ENCODE data around the gene GATA1. TPM values are rescaled to one million over a fixed set of nuclear protein-coding genes. Genes with fewer than 3 reads are reported as not detected.

GATA1 gene
- total and polyA plus RNA-seq, 10 donors: 0.15 to 5.5 (median 1.2) TPM

DNA sequence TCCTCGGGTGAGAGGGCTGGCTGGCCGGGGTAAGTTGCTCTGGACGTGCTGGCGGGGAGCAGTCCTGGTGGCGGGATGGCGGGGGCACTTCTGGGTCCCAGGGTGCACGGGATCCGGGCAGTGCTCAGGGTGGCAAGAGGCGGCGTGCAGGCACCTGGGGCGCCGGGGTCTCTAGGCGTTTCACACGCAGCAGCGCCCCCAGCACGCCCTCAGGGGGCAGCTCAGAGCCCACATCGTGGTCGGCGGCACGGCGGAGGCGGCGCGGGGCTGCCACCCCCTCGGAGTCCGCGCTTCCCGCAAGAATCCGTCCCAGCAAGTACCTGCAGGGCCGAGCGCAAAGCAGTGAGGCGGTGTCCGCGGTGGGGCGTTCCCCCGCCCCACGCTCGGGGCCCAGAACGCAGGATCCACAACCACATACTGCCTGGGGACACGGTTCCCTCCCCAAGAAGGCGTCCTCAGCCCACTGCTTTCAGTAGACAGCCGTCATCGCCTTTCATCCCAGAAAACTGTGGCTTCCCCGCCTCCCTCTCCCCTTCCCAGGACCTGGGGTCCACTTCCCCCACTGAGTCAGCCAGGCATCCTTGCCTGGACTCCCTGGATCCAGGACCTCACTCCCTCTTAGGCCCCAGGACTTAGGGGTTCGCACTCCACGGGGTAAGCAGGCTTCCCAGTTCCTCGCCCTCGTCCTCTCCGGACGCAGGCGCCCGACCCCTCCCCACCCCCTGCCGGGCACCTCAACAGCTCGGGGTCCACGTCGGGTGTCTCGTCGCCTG, 44.9 kb downstream of the GATA1 start:
- Histone ChIP-seq H3K36me3 (no peaks in the 10 kb centered on the region), H3K9me3 (no peaks in the 10 kb centered on the region), H3K4me3 (peak overlapping the region in 1 of 8 donors; percentile 37), H3K27me3 (replicated peaks in 1 of 7) (peaks cover 0 to 95% (median 49%) of the 10 kb centered on the region in 7 donors), H3K4me1 (peaks cover 0 to 33% (median 16%) of the 10 kb centered on the region in 6 donors), H3K27ac (no peak overlapping the region)
- intact Hi-C loops (cut with DNase I; ENCODE audit: low total_unique reads): no loop called here
- TF ChIP-seq, protein P1, sequence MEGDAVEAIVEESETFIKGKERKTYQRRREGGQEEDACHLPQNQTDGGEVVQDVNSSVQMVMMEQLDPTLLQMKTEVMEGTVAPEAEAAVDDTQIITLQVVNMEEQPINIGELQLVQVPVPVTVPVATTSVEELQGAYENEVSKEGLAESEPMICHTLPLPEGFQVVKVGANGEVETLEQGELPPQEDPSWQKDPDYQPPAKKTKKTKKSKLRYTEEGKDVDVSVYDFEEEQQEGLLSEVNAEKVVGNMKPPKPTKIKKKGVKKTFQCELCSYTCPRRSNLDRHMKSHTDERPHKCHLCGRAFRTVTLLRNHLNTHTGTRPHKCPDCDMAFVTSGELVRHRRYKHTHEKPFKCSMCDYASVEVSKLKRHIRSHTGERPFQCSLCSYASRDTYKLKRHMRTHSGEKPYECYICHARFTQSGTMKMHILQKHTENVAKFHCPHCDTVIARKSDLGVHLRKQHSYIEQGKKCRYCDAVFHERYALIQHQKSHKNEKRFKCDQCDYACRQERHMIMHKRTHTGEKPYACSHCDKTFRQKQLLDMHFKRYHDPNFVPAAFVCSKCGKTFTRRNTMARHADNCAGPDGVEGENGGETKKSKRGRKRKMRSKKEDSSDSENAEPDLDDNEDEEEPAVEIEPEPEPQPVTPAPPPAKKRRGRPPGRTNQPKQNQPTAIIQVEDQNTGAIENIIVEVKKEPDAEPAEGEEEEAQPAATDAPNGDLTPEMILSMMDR (IDR thresholded peaks at IDR 0.05 in 8 of 11, conservative IDR thresholded peaks at IDR 0.05 in 3 of 11): no peak
- TF ChIP-seq POLR2A (IDR thresholded peaks at IDR 0.05) (no peak), POLR2AphosphoS5 (IDR thresholded peaks at IDR 0.05) (no peak)
- no peak for DNase-seq
- WGBS, 5 donors: 0 to 46% (median 17%) methylated on average over 2 to 58 of the region's 58 CpGs

DNA sequence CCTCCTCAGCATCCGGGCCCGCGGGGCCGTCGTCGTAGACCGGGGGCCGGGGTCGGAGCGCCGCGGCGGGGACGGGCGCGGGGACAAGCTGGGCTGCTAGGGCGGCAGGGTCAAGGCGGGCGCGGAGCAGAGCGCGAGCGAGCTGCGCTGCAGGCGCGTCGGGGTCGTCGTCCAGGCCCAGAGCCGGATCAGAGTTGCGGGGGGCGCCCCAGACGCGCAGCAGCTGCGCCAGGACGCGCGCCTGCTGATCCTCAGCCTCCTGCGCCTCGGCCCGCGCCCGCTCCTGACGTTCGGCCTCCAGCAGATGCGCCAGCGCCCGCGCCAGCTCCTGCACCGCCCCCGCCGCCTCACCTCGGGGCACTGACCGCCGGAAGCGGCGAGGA, 45.5 kb downstream of the GATA1 start:
- Histone ChIP-seq H3K36me3 (no peaks in the 10 kb centered on the region), H3K27me3 (replicated peaks in 1 of 7) (peaks cover 0 to 93% (median 43%) of the 10 kb centered on the region in 7 donors), H3K9me3 (no peaks in the 10 kb centered on the region), H3K4me3 (peak overlapping the region in 1 of 8 donors; percentile 37), H3K27ac (no peak overlapping the region), H3K4me1 (peaks cover 0 to 27% (median 11%) of the 10 kb centered on the region in 6 donors)
- intact Hi-C loops (cut with DNase I; ENCODE audit: low total_unique reads): no loop called here
- TF ChIP-seq POLR2AphosphoS5 (IDR thresholded peaks at IDR 0.05) (no peak), POLR2A (IDR thresholded peaks at IDR 0.05) (no peak)
- TF ChIP-seq, protein P1 (IDR thresholded peaks at IDR 0.05 in 8 of 11, conservative IDR thresholded peaks at IDR 0.05 in 3 of 11): no peak
- 4 to 58% (median 5%) methylated on average over 11 to 57 of the region's 57 CpGs for WGBS, 5 donors
- no peak for DNase-seq

DNA sequence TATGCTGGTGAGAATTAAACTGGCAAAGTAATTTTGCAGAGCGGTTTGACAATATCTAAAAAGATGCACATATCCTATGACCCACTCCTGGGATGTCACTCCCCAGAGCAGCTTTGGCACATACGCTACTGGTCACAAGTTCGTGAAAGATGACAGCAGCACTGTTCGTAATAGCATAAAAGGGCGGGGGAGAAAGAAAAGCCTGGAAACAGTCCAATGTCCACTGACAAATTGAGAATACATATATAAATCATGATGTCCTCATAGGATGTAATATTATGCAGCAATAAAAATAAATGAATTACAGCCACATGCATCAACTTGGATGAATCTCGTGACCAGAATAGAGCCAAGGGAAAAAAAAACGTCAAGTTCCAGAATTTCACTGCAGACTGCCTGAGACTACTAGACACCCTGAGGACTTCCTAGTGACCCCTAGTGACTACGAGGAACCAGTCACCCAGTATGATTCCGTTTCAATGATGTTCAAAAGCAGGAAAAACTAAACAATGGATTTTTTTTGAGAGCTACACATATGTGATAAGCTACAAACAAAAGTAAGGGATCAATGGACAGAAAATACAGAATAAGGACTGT, 47.2 kb downstream of the GATA1 start:
- TF ChIP-seq POLR2A (IDR thresholded peaks at IDR 0.05) (no peak), POLR2AphosphoS5 (IDR thresholded peaks at IDR 0.05) (no peak)
- TF ChIP-seq, protein P1 (IDR thresholded peaks at IDR 0.05 in 8 of 11, conservative IDR thresholded peaks at IDR 0.05 in 3 of 11): no peak
- intact Hi-C loops (cut with DNase I; ENCODE audit: low total_unique reads): no loop called here
- DNase-seq: no peak

GRCh38 chrX:48834383-48834709, 48.0 kb downstream of the GATA1 start:
- intact Hi-C loops (cut with DNase I; ENCODE audit: low total_unique reads): no loop called here
- Histone ChIP-seq H3K27me3 (replicated peaks in 1 of 7) (peaks cover 0 to 70% (median 36%) of the 10 kb centered on the region in 7 donors), H3K27ac (no peak overlapping the region), H3K4me1 (peaks cover 0 to 21% (median 8%) of the 10 kb centered on the region in 6 donors), H3K4me3 (no peak overlapping the region), H3K36me3 (no peaks in the 10 kb centered on the region), H3K9me3 (no peaks in the 10 kb centered on the region)
- DNase-seq: no peak
- TF ChIP-seq POLR2AphosphoS5 (IDR thresholded peaks at IDR 0.05) (no peak), POLR2A (IDR thresholded peaks at IDR 0.05) (no peak)
- WGBS, 5 donors: 5 to 52% (median 17%) methylated on average over 2 to 7 of the region's 7 CpGs

More for the DNA sequence above, 47.2 kb downstream of the GATA1 start:
- H3K27ac ChIP-seq: no peak overlapping the region
- peaks cover 0 to 21% (median 8%) of the 10 kb centered on the region in 6 donors for H3K4me1 ChIP-seq
- no peaks in the 10 kb centered on the region for H3K36me3 ChIP-seq
- peaks cover 0 to 77% (median 37%) of the 10 kb centered on the region in 7 donors for H3K27me3 ChIP-seq (replicated peaks in 1 of 7)
- no peak overlapping the region for H3K4me3 ChIP-seq
- WGBS, 5 donors: 33 to 52% (median 38%) methylated on average over 9 of the region's 9 CpGs
- H3K9me3 ChIP-seq: no peaks in the 10 kb centered on the region

Measured in spleen (tissue), 11 donors.